PFSK-1 (cell line): ENCODE results near the gene RGS17.

Source experiments
- FOXP2 ChIP-seq: optimal IDR thresholded peaks from 2 replicates; pipeline ENCODE3; 2011; ENCODE audit warnings: borderline replicate concordance, control low read depth, inconsistent platforms; ENCODE audit not compliant: insufficient read depth; ENCODE audit errors: extremely low read length, extremely low read depth
- POLR2AphosphoS5 ChIP-seq: IDR thresholded peaks from 2 replicates; pipeline ENCODE4 v1.6.1; 2012; ENCODE audit warnings: low read depth, mild to moderate bottlenecking, control low read depth, low read length, moderate library complexity
- SIN3A ChIP-seq: IDR thresholded peaks from 2 replicates; pipeline ENCODE4 v1.6.1; 2012; ENCODE audit warnings: mild to moderate bottlenecking, low read length, moderate library complexity, borderline replicate concordance; ENCODE audit not compliant: insufficient read depth
- TAF1 ChIP-seq: IDR thresholded peaks from 2 replicates; pipeline ENCODE4 v1.6.1; 2012; ENCODE audit warnings: low read length, control low read depth, borderline replicate concordance; ENCODE audit not compliant: insufficient read depth
- TF ChIP-seq, protein P1 (sequence below), 2 experiments: IDR thresholded peaks; 2 replicates each; pipeline versions ENCODE4 v1.6.1 to v1.8.0; 2011 to 2012; ENCODE audit warnings: low read depth in 2 of 2, low read length in 2 of 2, control low read depth in 1 of 2, inconsistent platforms in 1 of 2, mild to moderate bottlenecking in 1 of 2, moderate library complexity in 1 of 2; ENCODE audit not compliant: insufficient read depth in 1 of 2

The RGS17 gene

DNA sequence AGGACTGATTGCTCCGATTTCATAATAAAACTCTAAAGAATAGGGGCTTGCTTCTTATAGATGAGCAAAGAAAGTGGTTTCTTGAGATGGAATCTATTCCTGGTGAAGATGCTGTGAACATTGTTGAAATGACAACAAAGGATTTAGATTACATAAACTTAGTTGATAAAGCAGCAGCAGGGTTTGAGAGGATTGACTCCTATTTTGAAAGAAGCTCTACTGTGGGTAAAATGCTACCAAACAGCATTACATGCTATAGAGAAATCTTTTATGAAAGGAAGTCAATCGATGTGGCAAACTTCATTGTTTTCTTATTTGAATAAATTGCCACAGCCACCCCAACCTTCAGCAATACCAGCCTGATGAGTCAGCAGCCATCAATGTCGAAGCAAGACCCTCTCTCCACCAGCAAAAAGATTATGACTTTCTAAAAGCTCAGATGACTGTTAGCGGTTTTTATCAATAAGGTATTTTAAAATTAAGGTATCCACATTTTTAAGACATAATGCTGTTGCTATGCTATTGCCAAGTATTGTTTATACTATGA is 115.9 kb downstream of the RGS17 start:
- no peak for TF ChIP-seq POLR2AphosphoS5
- no peak for TF ChIP-seq FOXP2
- TF ChIP-seq TAF1 = no peak
- no peak for TF ChIP-seq SIN3A
- TF ChIP-seq, protein P1, sequence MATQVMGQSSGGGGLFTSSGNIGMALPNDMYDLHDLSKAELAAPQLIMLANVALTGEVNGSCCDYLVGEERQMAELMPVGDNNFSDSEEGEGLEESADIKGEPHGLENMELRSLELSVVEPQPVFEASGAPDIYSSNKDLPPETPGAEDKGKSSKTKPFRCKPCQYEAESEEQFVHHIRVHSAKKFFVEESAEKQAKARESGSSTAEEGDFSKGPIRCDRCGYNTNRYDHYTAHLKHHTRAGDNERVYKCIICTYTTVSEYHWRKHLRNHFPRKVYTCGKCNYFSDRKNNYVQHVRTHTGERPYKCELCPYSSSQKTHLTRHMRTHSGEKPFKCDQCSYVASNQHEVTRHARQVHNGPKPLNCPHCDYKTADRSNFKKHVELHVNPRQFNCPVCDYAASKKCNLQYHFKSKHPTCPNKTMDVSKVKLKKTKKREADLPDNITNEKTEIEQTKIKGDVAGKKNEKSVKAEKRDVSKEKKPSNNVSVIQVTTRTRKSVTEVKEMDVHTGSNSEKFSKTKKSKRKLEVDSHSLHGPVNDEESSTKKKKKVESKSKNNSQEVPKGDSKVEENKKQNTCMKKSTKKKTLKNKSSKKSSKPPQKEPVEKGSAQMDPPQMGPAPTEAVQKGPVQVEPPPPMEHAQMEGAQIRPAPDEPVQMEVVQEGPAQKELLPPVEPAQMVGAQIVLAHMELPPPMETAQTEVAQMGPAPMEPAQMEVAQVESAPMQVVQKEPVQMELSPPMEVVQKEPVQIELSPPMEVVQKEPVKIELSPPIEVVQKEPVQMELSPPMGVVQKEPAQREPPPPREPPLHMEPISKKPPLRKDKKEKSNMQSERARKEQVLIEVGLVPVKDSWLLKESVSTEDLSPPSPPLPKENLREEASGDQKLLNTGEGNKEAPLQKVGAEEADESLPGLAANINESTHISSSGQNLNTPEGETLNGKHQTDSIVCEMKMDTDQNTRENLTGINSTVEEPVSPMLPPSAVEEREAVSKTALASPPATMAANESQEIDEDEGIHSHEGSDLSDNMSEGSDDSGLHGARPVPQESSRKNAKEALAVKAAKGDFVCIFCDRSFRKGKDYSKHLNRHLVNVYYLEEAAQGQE (IDR thresholded peaks at IDR 0.05; ENCODE audit: insufficient read depth in 1 of 2, low read depth in 2 of 2, low read length in 2 of 2) = no peak

DNA sequence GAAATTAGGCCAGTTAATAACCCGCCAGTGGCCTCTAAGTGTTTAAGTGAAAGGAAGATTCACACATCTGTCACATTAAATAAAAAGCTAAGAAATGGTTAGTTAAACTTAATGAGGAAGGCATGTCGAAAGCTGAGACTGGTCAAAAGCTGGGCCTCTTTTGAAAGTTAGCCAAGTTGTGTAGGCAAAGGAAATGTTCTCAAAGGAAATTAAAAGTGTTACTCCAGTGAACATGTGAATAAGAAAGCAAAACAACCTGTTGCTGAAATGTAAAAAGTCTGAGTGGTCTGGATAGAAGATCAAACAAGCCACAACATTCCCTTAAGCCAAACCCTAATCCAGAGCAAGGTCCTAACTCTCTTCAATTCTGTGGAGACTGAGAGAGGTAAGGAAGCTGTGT is 117.6 kb downstream of the RGS17 start:
- TF ChIP-seq POLR2AphosphoS5 (no peak), TAF1 (no peak), SIN3A (no peak), FOXP2 (no peak)
- TF ChIP-seq, protein P1 (IDR thresholded peaks at IDR 0.05; ENCODE audit: insufficient read depth in 1 of 2, low read depth in 2 of 2, low read length in 2 of 2) = no peak

DNA sequence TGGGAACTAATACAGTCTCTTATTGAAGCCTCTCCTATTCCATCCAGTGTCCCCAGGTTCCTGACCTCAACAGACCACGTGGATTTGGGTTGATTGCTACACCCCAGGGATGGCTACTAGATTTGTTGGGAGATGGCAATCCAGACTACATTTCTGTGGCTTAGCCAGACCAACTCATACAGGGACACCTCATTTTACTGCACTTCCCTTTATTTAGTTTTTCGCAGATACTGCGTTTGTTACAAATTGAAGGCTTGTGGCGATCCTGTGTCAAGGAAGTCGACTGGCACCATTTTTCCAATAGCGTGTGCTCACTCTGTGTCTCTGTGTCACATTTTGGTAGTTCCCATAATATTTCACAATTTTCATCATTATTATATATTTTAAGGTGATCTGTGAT is 118.2 kb downstream of the RGS17 start:
- TF ChIP-seq POLR2AphosphoS5 (no peak), TAF1 (no peak), FOXP2 (no peak), SIN3A (no peak)
- TF ChIP-seq, protein P1 (IDR thresholded peaks at IDR 0.05; ENCODE audit: insufficient read depth in 1 of 2, low read depth in 2 of 2, low read length in 2 of 2) = no peak

DNA sequence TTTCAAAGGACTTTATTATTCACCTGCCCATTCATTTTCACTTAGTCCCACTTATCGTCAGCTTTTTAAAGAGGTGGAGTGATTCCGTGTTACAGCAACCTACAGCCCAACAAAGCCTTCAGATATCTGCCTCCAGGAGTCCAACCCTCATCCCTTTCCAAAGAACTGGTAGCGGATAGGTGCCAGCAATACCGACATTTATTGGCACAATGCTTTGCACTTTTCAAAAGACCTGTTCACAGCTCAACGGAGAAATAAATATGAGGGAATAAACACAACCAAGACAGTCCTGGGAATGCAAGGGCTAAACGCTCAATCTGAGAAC is 127.8 kb downstream of the RGS17 start:
- no peak for TF ChIP-seq SIN3A
- no peak for TF ChIP-seq FOXP2
- TF ChIP-seq, protein P1 (IDR thresholded peaks at IDR 0.05; ENCODE audit: insufficient read depth in 1 of 2, low read depth in 2 of 2, low read length in 2 of 2) = no peak
- no peak for TF ChIP-seq POLR2AphosphoS5
- TF ChIP-seq TAF1 = no peak

DNA sequence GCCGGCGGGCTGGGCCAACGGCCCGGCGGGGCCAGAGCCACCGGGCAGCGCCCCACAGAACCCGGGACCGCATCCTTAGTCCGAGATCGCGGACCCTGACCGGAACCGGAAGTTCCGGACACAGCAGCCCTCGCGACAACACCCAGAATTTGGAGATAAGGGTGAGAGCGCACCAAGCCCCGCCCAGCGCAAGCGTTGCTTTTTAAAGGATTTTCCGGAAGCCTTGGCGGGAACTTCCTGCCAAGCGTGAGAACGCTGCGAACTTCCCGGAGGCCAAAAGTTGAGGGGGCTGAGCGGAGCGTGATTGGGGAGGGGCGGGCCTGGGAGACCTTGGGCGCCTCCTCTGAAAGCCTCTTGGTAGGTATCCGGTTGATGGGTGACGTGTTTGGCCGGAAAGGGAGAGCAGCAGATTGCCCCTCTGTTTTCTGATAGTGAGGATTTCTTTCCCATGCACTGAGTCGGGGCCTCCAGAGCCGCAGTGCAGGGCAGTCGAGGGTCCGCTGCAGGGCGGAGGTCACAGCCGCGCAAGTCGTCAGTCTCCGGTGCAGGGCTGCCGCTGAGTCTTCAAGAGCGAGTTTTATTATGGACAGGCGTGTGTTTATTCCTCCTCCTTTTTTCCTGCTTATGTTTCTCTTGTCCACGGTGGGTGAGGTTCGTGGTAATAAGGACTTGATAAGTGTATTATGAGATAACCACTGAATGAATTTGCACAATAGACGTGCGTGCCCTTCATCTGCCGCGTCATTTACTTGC is 128.3 kb downstream of the RGS17 start, which contains the start of gene MTRF1L:
Gene MTRF1L, minus strand, starts transcription at position 97 of the 753 bp plus-strand sequence. Its CDS starts 24 bp downstream, at position 73.
- peak; percentile 86; the same call in 1 of the 2 replicates for TF ChIP-seq SIN3A
- no peak for TF ChIP-seq FOXP2
- TF ChIP-seq, protein P1 (IDR thresholded peaks at IDR 0.05; ENCODE audit: insufficient read depth in 1 of 2, low read depth in 2 of 2, low read length in 2 of 2) = no peak
- TF ChIP-seq TAF1 = peak; percentile 70; the same call in 1 of the 2 replicates
- 0 out of 2 replicates have a peak, but pooled peaks have one; percentile 52 for TF ChIP-seq POLR2AphosphoS5
